Spleen (tissue), 11 donors: ENCODE results near the gene GNL2. TPM values are rescaled to one million over a fixed set of nuclear protein-coding genes. Genes with fewer than 3 reads are reported as not detected.
"Not testable (repeated sequence)": the region's sequence is repeated elsewhere in the genome, so short reads cannot be mapped to it uniquely, and the experiment has no call there.

Source experiments
- DNase-seq: peaks from one replicate; pipeline ENCODE4 v3.0.0-alpha.2; 2020
- H3K27ac ChIP-seq, 8 donors: fragments of 200-600 bp; sonication (generic) in 7 of 8; 1 replicate in 4 of 8; 2 replicates in 4 of 8; pipeline versions ENCODE4 v1.5.0 to v1.8.0; 2016 to 2021; ENCODE audit warnings: inconsistent platforms in 4 of 8, mild to moderate bottlenecking in 4 of 8, moderate library complexity in 1 of 8
- H3K27me3 ChIP-seq, 7 donors: fragments of 200-600 bp; sonication (generic) in 6 of 7; replicated peaks in 1 of 7; 1 replicate in 4 of 7; 2 replicates in 3 of 7; pipeline versions ENCODE4 v1.5.0 to v1.8.0; 2016 to 2021; ENCODE audit warnings: inconsistent platforms in 3 of 7, mild to moderate bottlenecking in 1 of 7
- H3K36me3 ChIP-seq, 6 donors: fragments of 200-600 bp; sonication (generic) in 5 of 6; 1 replicate in 4 of 6; 2 replicates in 2 of 6; pipeline versions ENCODE4 v1.5.0 to v1.8.0; 2016 to 2021; ENCODE audit warnings: inconsistent platforms in 2 of 6
- H3K4me1 ChIP-seq, 6 donors: fragments of 200-600 bp; sonication (generic) in 5 of 6; 1 replicate in 3 of 6; 2 replicates in 3 of 6; pipeline versions ENCODE4 v1.5.0 to v1.8.0; 2016 to 2021; ENCODE audit warnings: inconsistent platforms in 3 of 6
- H3K4me3 ChIP-seq, 8 donors: fragments of 200-600 bp; sonication (generic) in 7 of 8; 1 replicate in 4 of 8; 2 replicates in 4 of 8; pipeline versions ENCODE4 v1.5.0 to v1.8.0; 2016 to 2021; ENCODE audit warnings: inconsistent platforms in 4 of 8, mild to moderate bottlenecking in 4 of 8, moderate library complexity in 2 of 8
- H3K9me3 ChIP-seq, 8 donors: fragments of 200-600 bp; sonication (generic) in 7 of 8; 1 replicate in 4 of 8; 2 replicates in 4 of 8; pipeline versions ENCODE4 v1.5.0 to v1.8.0; 2016 to 2021; ENCODE audit warnings: inconsistent platforms in 4 of 8
- CTCF ChIP-seq, 11 experiments: fragments of 200-600 bp in 7 of 11; fragments of 450-650 bp in 4 of 11; sonication (generic) in 4 of 11; IDR thresholded peaks in 8 of 11; conservative IDR thresholded peaks in 3 of 11; 1 replicate in 7 of 11; 2 replicates in 4 of 11; pipeline versions ENCODE4 v1.4.0 to v1.8.0; 2016 to 2021; ENCODE audit warnings: antibody characterized with exemption in 11 of 11, inconsistent platforms in 4 of 11, mild to moderate bottlenecking in 1 of 11
- POLR2A ChIP-seq, 3 donors: fragments of 450-650 bp; IDR thresholded peaks; one replicate each; pipeline ENCODE4 v1.5.1; 2017; ENCODE audit warnings: antibody characterized with exemption in 3 of 3, mild to moderate bottlenecking in 1 of 3
- POLR2AphosphoS5 ChIP-seq, 3 donors: sonication (generic); formaldehyde crosslinking; IDR thresholded peaks; one replicate each; pipeline ENCODE4 v1.5.1; 2017; ENCODE audit warnings: antibody characterized with exemption in 3 of 3
- WGBS, 5 donors: extraction: QIAGEN DNeasy Blood & Tissue Kit in 3 of 5; methylation state at CpG; one replicate each; pipeline versions ENCODE4 v1.1.5 to v1.1.7; 2013 to 2018; 5-methylcytosine and 5-hydroxymethylcytosine counted together
- intact Hi-C: fragments of 100-400 bp; cut with DNase I; formaldehyde crosslinking; loops from one replicate; pipeline ENCODE4 v1.15.0; 2023; ENCODE audit warnings: low total_unique reads
- polyA plus RNA-seq, 3 donors: library from polyadenylated mRNA; stranded (reverse); fragments of 200-250 nt; gene quantifications; one replicate each; pipeline ENCODE4 v1.2.1, GENCODE V29; 2013
- total RNA-seq, 7 donors: library from RNA; depleted of rRNA in 3 of 7; stranded (reverse); fragments of >200 nt in 3 of 7; fragmentation: NEBNext Ultra II Directional in 4 of 7; extraction: Animal tissue kit (Norgen Biotek cat#: 25700) in 4 of 7; gene quantifications; one replicate each; pipeline versions ENCODE4 v1.1.0 to v1.2.1, GENCODE V29; 2016 to 2021
- donor health status: healthy with polysubstance abuse.
- donor health status: DM: no; HTN: no; CAD: no; lungs with moderate emphysema.
- donor health status: DM: no; HTN: no; CAD: no.
- donor health status: Bipolar disorder and iron deficiency.
- donor health status: healthy.
- donor health status: DM: no; HTN: no; CAD: no.
- donor health status: DM: yes; HTN: yes; CAD: no.

Gene GNL2
- total and polyA plus RNA-seq, 10 donors: 28.9 to 58.0 (median 35.6) TPM

DNA sequence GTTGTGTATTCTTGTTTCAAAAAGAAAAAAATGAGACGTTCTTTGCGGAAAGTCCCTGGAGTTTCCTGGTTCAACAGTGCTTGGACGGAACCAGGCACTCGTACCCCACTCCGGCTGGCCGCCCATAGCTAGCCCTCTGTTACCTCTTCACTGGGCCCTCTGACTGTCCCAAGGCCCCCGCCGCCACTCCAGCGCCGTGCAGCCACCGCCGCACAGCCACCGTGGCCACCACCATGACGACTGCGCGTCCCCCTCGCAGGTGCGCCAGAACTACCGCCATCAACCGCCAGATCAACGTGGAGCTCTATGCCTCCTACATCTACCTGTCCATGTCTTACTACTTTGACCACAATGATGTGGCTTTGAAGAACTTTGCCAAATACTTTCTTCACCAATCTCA is 51.2 kb downstream of the GNL2 start:
- TF ChIP-seq POLR2AphosphoS5 (IDR thresholded peaks at IDR 0.05): peak in 1 of 3 donors; percentile 56
- no peak for TF ChIP-seq POLR2A (IDR thresholded peaks at IDR 0.05)
- TF ChIP-seq CTCF (IDR thresholded peaks at IDR 0.05 in 8 of 11, conservative IDR thresholded peaks at IDR 0.05 in 3 of 11): no peak
- DNase-seq: no peak
- Histone ChIP-seq H3K9me3 (no peaks in the 10 kb centered on the region), H3K36me3 (peaks cover 2 to 100% (median 81%) of the 10 kb centered on the region in 6 donors), H3K4me1 (peaks cover 0 to 8% (median 0%) of the 10 kb centered on the region in 6 donors), H3K4me3 (no peak overlapping the region), H3K27ac (no peak overlapping the region), H3K27me3 (no peaks in the 10 kb centered on the region)
- intact Hi-C loops: no loop called here
- 96 to 98% (median 97%) methylated on average over 21 of the region's 21 CpGs for WGBS, 5 donors

- WGBS, 5 donors: 95 to 98% (median 96%) methylated on average over 30 of the region's 30 CpGs
- TF ChIP-seq POLR2AphosphoS5 (IDR thresholded peaks at IDR 0.05): no peak
- TF ChIP-seq CTCF (IDR thresholded peaks at IDR 0.05 in 8 of 11, conservative IDR thresholded peaks at IDR 0.05 in 3 of 11): no peak
- TF ChIP-seq POLR2A (IDR thresholded peaks at IDR 0.05): no peak
- no peaks in the 10 kb centered on the region for H3K4me1 ChIP-seq
- H3K27me3 ChIP-seq: no peaks in the 10 kb centered on the region
- intact Hi-C loops: no loop called here
- no peak for DNase-seq
- H3K36me3 ChIP-seq: peaks cover 2 to 100% (median 78%) of the 10 kb centered on the region in 6 donors
- no peak overlapping the region for H3K4me3 ChIP-seq
- H3K27ac ChIP-seq: no peak overlapping the region
- no peaks in the 10 kb centered on the region for H3K9me3 ChIP-seq
Measured at GRCh38 chr1:37540036-37540785, 55.5 kb downstream of the GNL2 start.

DNA sequence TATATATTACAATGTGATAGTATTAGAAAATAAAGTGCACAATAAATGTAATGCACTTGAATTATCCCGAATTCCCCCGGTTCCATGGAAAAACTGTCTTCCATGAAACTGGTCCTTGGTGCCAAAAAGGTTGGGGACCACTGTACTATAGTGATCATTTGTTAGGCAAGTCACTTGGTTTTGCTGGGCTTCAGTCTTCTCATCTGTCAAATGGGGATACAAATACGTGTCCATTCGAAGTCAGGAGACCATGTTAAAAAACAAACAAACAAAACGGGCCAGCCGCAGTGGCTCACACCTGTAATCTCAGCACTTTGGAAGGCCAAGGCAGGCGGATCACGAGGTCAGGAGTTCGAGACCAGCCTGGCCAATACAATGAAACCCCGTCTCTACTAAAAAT is 56.6 kb downstream of the GNL2 start:
- peaks cover 2 to 96% (median 69%) of the 10 kb centered on the region in 6 donors for H3K36me3 ChIP-seq
- H3K27ac ChIP-seq, H3K27me3 ChIP-seq, DNase-seq, H3K4me1 ChIP-seq, H3K4me3 ChIP-seq, intact Hi-C loops, H3K9me3 ChIP-seq: not testable (repeated sequence)
- 95 to 98% (median 95%) methylated on average over 10 of the region's 10 CpGs for WGBS, 5 donors

- peaks cover 2 to 92% (median 56%) of the 10 kb centered on the region in 6 donors for H3K36me3 ChIP-seq
- intact Hi-C loops: no loop called here
- no peaks in the 10 kb centered on the region for H3K9me3 ChIP-seq
- TF ChIP-seq POLR2A (IDR thresholded peaks at IDR 0.05): no peak
- no peak for TF ChIP-seq CTCF (IDR thresholded peaks at IDR 0.05 in 8 of 11, conservative IDR thresholded peaks at IDR 0.05 in 3 of 11)
- no peak for TF ChIP-seq POLR2AphosphoS5 (IDR thresholded peaks at IDR 0.05)
- 76 to 85% (median 84%) methylated on average over 2 of the region's 2 CpGs for WGBS, 5 donors
- no peaks in the 10 kb centered on the region for H3K27me3 ChIP-seq
- no peak for DNase-seq
- H3K4me3 ChIP-seq: no peak overlapping the region
- H3K4me1 ChIP-seq: peaks cover 0 to 3% (median 0%) of the 10 kb centered on the region in 6 donors
- no peak overlapping the region for H3K27ac ChIP-seq
Measured at GRCh38 chr1:37537378-37537777, 58.4 kb downstream of the GNL2 start.
